Activated CD8-positive, alpha-beta memory T cell treated with anti-CD3 and anti-CD28 coated beads for 48 hours (primary cell): Measurements from ENCODE around the gene OSGEP.

Experiments used
- DNase-seq, 3 experiments: peaks; one replicate each; pipeline ENCODE4 v3.0.0-alpha.2; 2020; ENCODE audit warnings: low read depth in 2 of 3, low spot score in 2 of 3

OSGEP gene

GRCh38 chr14:20454516-20455354 lies at the start of gene OSGEP, which contains the start of gene APEX1:
Gene OSGEP (minus strand): TSS chr14:20454812. CDS start chr14:20454683, 129 bp downstream.
Gene APEX1 (plus strand): TSS chr14:20455226. CDS start chr14:20455646, 420 bp downstream.
- DNase-seq, result peak; percentile 87 to 91 (median 89)

- DNase-seq, result no peak
Observed at GRCh38 chr14:20503898-20504297, 49.3 kb upstream of the OSGEP start.

- DNase-seq, result no peak
Observed at GRCh38 chr14:20501346-20501745, 46.7 kb upstream of the OSGEP start.

GRCh38 chr14:20499881-20500280 lies 45.3 kb upstream of the OSGEP start:
- DNase-seq, result no peak

- no peak for DNase-seq
Observed at GRCh38 chr14:20499108-20499507, 44.5 kb upstream of the OSGEP start.

GRCh38 chr14:20498622-20499021 lies 44.0 kb upstream of the OSGEP start:
- no peak for DNase-seq

GRCh38 chr14:20494935-20495766 lies 40.5 kb upstream of the OSGEP start:
- no peak for DNase-seq

GRCh38 chr14:20493634-20494033 lies 39.0 kb upstream of the OSGEP start:
- DNase-seq, result no peak

- DNase-seq, result no peak
Observed at GRCh38 chr14:20492486-20492885, 37.9 kb upstream of the OSGEP start.

GRCh38 chr14:20490563-20490962 lies 36.0 kb upstream of the OSGEP start:
- no peak for DNase-seq

- no peak for DNase-seq
Observed at GRCh38 chr14:20489093-20489994, 34.7 kb upstream of the OSGEP start.

- no peak for DNase-seq
Observed at GRCh38 chr14:20487396-20487725, 32.7 kb upstream of the OSGEP start.

- no peak for DNase-seq
Observed at GRCh38 chr14:20486684-20487395, 32.2 kb upstream of the OSGEP start.

- no peak for DNase-seq
Observed at GRCh38 chr14:20485900-20486299, 31.3 kb upstream of the OSGEP start.

GRCh38 chr14:20482382-20482781 lies 27.8 kb upstream of the OSGEP start:
- no peak for DNase-seq

GRCh38 chr14:20478894-20479293 lies 24.3 kb upstream of the OSGEP start:
- DNase-seq, result no peak

GRCh38 chr14:20477211-20477876 lies 22.7 kb upstream of the OSGEP start:
- DNase-seq, result no peak

GRCh38 chr14:20476776-20477175 lies 22.2 kb upstream of the OSGEP start:
- no peak for DNase-seq

- no peak for DNase-seq
Observed at GRCh38 chr14:20472536-20473169, 18.0 kb upstream of the OSGEP start.

- no peak for DNase-seq
Observed at GRCh38 chr14:20470603-20470901, 15.9 kb upstream of the OSGEP start.
